ENCODE data around the gene ADARB2. TPM values are rescaled to one million over a fixed set of nuclear protein-coding genes. Genes with fewer than 3 reads are reported as not detected.

ADARB2 gene
- total and polyA plus RNA-seq, 10 of the 15 experiments (the other 5 are each of a cell fraction or from before 2014, with no cell fraction given) = 0.02 to 4.1 (median 0.76) TPM

GRCh38 chr10:1346201-1346600 lies 391.1 kb downstream of the ADARB2 start (continued):
- no peak for TF ChIP-seq EZH2 (IDR thresholded peaks at IDR 0.05; ENCODE audit: borderline replicate concordance, control insufficient read depth, low read depth, low read length)
- TF ChIP-seq, protein P1, sequence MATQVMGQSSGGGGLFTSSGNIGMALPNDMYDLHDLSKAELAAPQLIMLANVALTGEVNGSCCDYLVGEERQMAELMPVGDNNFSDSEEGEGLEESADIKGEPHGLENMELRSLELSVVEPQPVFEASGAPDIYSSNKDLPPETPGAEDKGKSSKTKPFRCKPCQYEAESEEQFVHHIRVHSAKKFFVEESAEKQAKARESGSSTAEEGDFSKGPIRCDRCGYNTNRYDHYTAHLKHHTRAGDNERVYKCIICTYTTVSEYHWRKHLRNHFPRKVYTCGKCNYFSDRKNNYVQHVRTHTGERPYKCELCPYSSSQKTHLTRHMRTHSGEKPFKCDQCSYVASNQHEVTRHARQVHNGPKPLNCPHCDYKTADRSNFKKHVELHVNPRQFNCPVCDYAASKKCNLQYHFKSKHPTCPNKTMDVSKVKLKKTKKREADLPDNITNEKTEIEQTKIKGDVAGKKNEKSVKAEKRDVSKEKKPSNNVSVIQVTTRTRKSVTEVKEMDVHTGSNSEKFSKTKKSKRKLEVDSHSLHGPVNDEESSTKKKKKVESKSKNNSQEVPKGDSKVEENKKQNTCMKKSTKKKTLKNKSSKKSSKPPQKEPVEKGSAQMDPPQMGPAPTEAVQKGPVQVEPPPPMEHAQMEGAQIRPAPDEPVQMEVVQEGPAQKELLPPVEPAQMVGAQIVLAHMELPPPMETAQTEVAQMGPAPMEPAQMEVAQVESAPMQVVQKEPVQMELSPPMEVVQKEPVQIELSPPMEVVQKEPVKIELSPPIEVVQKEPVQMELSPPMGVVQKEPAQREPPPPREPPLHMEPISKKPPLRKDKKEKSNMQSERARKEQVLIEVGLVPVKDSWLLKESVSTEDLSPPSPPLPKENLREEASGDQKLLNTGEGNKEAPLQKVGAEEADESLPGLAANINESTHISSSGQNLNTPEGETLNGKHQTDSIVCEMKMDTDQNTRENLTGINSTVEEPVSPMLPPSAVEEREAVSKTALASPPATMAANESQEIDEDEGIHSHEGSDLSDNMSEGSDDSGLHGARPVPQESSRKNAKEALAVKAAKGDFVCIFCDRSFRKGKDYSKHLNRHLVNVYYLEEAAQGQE (IDR thresholded peaks at IDR 0.05; ENCODE audit: low read depth, low read length) = no peak

GRCh38 chr10:1345368-1345767 lies 392.0 kb downstream of the ADARB2 start:
- no peak for FAIRE-seq
- SMC1A ChIA-PET (ENCODE audit: uncharacterized antibody, unreplicated experiment) = no interaction called here

More at GRCh38 chr10:1345368-1345767, 392.0 kb downstream of the ADARB2 start:
- no peaks in the 10 kb centered on the region for H3K36me3 ChIP-seq (ENCODE audit: control insufficient read depth in 2 of 2, insufficient read depth in 2 of 2, low read length in 1 of 2)
- no peak for DNase-seq (ENCODE audit: low read depth, low spot score)
- BruUV-seq (replicated peaks) = no TSS peak
- no peak for TF ChIP-seq FOXM1 (IDR thresholded peaks at IDR 0.05; ENCODE audit: low read depth, low read length)
- TF ChIP-seq ZNF622 (IDR thresholded peaks at IDR 0.05) = no peak
- no peak for TF ChIP-seq CHD1 (IDR thresholded peaks at IDR 0.05; ENCODE audit: low read depth, low read length)
- TF ChIP-seq, protein P2, sequence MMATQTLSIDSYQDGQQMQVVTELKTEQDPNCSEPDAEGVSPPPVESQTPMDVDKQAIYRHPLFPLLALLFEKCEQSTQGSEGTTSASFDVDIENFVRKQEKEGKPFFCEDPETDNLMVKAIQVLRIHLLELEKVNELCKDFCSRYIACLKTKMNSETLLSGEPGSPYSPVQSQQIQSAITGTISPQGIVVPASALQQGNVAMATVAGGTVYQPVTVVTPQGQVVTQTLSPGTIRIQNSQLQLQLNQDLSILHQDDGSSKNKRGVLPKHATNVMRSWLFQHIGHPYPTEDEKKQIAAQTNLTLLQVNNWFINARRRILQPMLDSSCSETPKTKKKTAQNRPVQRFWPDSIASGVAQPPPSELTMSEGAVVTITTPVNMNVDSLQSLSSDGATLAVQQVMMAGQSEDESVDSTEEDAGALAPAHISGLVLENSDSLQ (IDR thresholded peaks at IDR 0.05) = no peak
- RAD21 ChIA-PET (ENCODE audit: unreplicated experiment) = no interaction called here
- intact Hi-C loops (cut with micrococcal nuclease; ENCODE audit: unreplicated experiment) (no loop called here), in situ Hi-C loops (cut with MboI) (no loop called here)
- no peaks in the 10 kb centered on the region; a peak in 1 of 4 replicates for H3K27me3 ChIP-seq (replicated peaks in 1 of 2; ENCODE audit: control insufficient read depth in 2 of 2, insufficient read depth in 2 of 2, low read length in 1 of 2)
- POLR2A ChIA-PET = no interaction called here
- no peak overlapping the region for H3K4me2 ChIP-seq (ENCODE audit: control insufficient read depth, insufficient read depth)
- no peaks in the 10 kb centered on the region for H4K20me1 ChIP-seq (ENCODE audit: control insufficient read depth, insufficient read depth)
- no peak for ATAC-seq
- H3K79me2 ChIP-seq (ENCODE audit: control insufficient read depth, insufficient read depth, low read length) = no peaks in the 10 kb centered on the region
- no peaks in the 10 kb centered on the region for H3K4me1 ChIP-seq (ENCODE audit: control insufficient read depth, insufficient read depth, low read length)
- WGBS (ENCODE audit: insufficient coverage, insufficient replicate concordance, low lambda C conversion rate, missing lambda C conversion rate) = 14% methylated on average over 4 of the region's 4 CpGs
- no peak overlapping the region for H3K4me3 ChIP-seq
- CTCF ChIA-PET = no interaction called here
- H3K9ac ChIP-seq (ENCODE audit: control insufficient read depth, insufficient read depth, low read length) = no peak overlapping the region
- no peak overlapping the region for H3K27ac ChIP-seq (ENCODE audit: control insufficient read depth, insufficient read depth)
- H3K9me3 ChIP-seq (replicated peaks; ENCODE audit: control insufficient read depth, insufficient read depth, low read length) = no peaks in the 10 kb centered on the region; the same call in 2 of the 3 replicates
- no peak overlapping the region for H2AFZ ChIP-seq (ENCODE audit: control insufficient read depth, low read depth, low read length)

Data from GM12878 (cell line).